GM18511 (cell line): ENCODE results near the gene FOXK1.
"Not testable (repeated sequence)": the region's sequence is repeated elsewhere in the genome, so short reads cannot be mapped to it uniquely, and the experiment has no call there.

Source experiments
- ATAC-seq: cut with Tn5 transposase; IDR thresholded peaks from one replicate; pipeline ENCODE4 v1.9.1; 2021; ENCODE audit warnings: mild to moderate bottlenecking, moderate library complexity; ENCODE audit not compliant: unreplicated experiment

The FOXK1 gene

GRCh38 chr7:4665661-4666060, 16.4 kb upstream of the FOXK1 start:
- no peak for ATAC-seq

- no peak for ATAC-seq
Observed at GRCh38 chr7:4667776-4668509, 14.2 kb upstream of the FOXK1 start.

- no peak for ATAC-seq
Observed at GRCh38 chr7:4668510-4668847, 13.6 kb upstream of the FOXK1 start.

GRCh38 chr7:4670791-4671190, 11.3 kb upstream of the FOXK1 start:
- ATAC-seq, result no peak

GRCh38 chr7:4675771-4676367, 6.2 kb upstream of the FOXK1 start:
- no peak for ATAC-seq

- not testable (repeated sequence) for ATAC-seq
Observed at GRCh38 chr7:4677518-4677917, 4.6 kb upstream of the FOXK1 start.

GRCh38 chr7:4681218-4681851, 760 bp upstream of the FOXK1 start:
- ATAC-seq, result no peak

- peak; percentile 44 for ATAC-seq
Observed at GRCh38 chr7:4682621-4683042, 537 bp downstream of the FOXK1 start.

- no peak for ATAC-seq
Observed at GRCh38 chr7:4683043-4683883, 1.2 kb downstream of the FOXK1 start.

- ATAC-seq, result peak; percentile 36
Observed at GRCh38 chr7:4683884-4684565, 1.9 kb downstream of the FOXK1 start.

- ATAC-seq, result no peak
Observed at GRCh38 chr7:4684846-4685245, 2.8 kb downstream of the FOXK1 start.

GRCh38 chr7:4685676-4686075, 3.6 kb downstream of the FOXK1 start:
- ATAC-seq, result not testable (repeated sequence)

GRCh38 chr7:4687956-4688355, 5.9 kb downstream of the FOXK1 start:
- ATAC-seq, result no peak

- no peak for ATAC-seq
Observed at GRCh38 chr7:4689151-4689550, 7.1 kb downstream of the FOXK1 start.

GRCh38 chr7:4689668-4690067, 7.6 kb downstream of the FOXK1 start:
- ATAC-seq, result peak; percentile 48

GRCh38 chr7:4690953-4691856, 9.1 kb downstream of the FOXK1 start:
- ATAC-seq, result no peak

- no peak for ATAC-seq
Observed at GRCh38 chr7:4692055-4692454, 10.0 kb downstream of the FOXK1 start.

GRCh38 chr7:4692622-4693021, 10.5 kb downstream of the FOXK1 start:
- ATAC-seq, result not testable (repeated sequence)

- ATAC-seq, result no peak
Observed at GRCh38 chr7:4693152-4693551, 11.1 kb downstream of the FOXK1 start.

- no peak for ATAC-seq
Observed at GRCh38 chr7:4693749-4694148, 11.7 kb downstream of the FOXK1 start.
